Lower lobe of right lung (tissue), 2 donors: ENCODE data around the gene CADM1. TPM values are rescaled to one million over a fixed set of nuclear protein-coding genes. Genes with fewer than 3 reads are reported as not detected.

Experiments used
- ATAC-seq, 2 donors: fragments of 200-7000 bp; cut with Tn5 transposase; one replicate each; pipeline ENCODE4 v1.9.1; 2020 to 2022; ENCODE audit warnings: mild to moderate bottlenecking in 2 of 2, moderate library complexity in 2 of 2
- DNase-seq: peaks from one replicate; pipeline ENCODE4 v3.0.0-alpha.2; 2020
- H3K27ac ChIP-seq: fragments of 200-600 bp; one replicate; pipeline ENCODE4 v1.8.0; 2022
- H3K27me3 ChIP-seq: fragments of 200-600 bp; one replicate; pipeline ENCODE4 v1.8.0; 2022; ENCODE audit warnings: low read depth
- H3K36me3 ChIP-seq: fragments of 200-600 bp; one replicate; pipeline ENCODE4 v1.8.0; 2022; ENCODE audit warnings: mild to moderate bottlenecking
- H3K4me1 ChIP-seq: fragments of 200-600 bp; one replicate; pipeline ENCODE4 v1.8.0; 2022
- H3K4me3 ChIP-seq: fragments of 200-600 bp; one replicate; pipeline ENCODE4 v1.8.0; 2022; ENCODE audit warnings: mild to moderate bottlenecking
- H3K9me3 ChIP-seq: fragments of 200-600 bp; one replicate; pipeline ENCODE4 v1.8.0; 2022
- intact Hi-C: fragments of 100-400 bp; cut with DNase I; formaldehyde crosslinking; loops from one replicate; pipeline ENCODE4 v1.11.0; 2022
- total RNA-seq: library from RNA; stranded (reverse); fragmentation: NEBNext Ultra II Directional; extraction: Animal tissue kit (Norgen Biotek cat#: 25700); gene quantifications from one replicate; pipeline ENCODE4 v1.2.1, GENCODE V29; 2021
- TF ChIP-seq, protein P1 (sequence below): fragments of 200-600 bp; IDR thresholded peaks from one replicate; pipeline ENCODE4 v1.8.0; 2022; ENCODE audit warnings: antibody characterized with exemption, mild to moderate bottlenecking
- donor health status: DM: no; HTN: yes; CAD: no; lungs with severe emphysema.

Gene CADM1
- total RNA-seq, 1 donor from 2014 or later = 149 TPM

DNA sequence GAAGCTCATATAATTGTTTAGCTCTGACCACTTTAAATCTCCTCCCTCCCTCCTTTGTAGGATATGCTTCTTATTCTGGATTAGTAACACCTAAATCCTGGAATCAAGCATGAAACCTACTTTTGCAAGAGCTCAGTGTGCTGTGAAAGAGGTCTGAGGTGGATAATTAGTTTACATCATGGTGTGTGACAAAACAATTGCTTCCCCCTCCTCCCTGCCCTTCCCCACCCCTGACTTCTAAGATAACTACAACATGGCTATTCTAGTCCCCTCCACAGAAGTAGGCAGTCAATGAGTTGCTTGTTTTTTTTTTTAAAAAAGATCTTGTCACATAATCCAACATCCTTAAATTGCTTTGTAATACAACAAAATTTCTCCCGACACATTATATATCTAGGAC lies 314.0 kb downstream of the CADM1 start:
- H3K4me1 ChIP-seq = no peaks in the 10 kb centered on the region
- no peak overlapping the region for H3K4me3 ChIP-seq
- no peak for DNase-seq
- no peaks in the 10 kb centered on the region for H3K9me3 ChIP-seq
- ATAC-seq = no peak
- intact Hi-C loops = no loop called here
- TF ChIP-seq, protein P1, sequence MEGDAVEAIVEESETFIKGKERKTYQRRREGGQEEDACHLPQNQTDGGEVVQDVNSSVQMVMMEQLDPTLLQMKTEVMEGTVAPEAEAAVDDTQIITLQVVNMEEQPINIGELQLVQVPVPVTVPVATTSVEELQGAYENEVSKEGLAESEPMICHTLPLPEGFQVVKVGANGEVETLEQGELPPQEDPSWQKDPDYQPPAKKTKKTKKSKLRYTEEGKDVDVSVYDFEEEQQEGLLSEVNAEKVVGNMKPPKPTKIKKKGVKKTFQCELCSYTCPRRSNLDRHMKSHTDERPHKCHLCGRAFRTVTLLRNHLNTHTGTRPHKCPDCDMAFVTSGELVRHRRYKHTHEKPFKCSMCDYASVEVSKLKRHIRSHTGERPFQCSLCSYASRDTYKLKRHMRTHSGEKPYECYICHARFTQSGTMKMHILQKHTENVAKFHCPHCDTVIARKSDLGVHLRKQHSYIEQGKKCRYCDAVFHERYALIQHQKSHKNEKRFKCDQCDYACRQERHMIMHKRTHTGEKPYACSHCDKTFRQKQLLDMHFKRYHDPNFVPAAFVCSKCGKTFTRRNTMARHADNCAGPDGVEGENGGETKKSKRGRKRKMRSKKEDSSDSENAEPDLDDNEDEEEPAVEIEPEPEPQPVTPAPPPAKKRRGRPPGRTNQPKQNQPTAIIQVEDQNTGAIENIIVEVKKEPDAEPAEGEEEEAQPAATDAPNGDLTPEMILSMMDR = no peak
- H3K27ac ChIP-seq = no peak overlapping the region
- H3K27me3 ChIP-seq = no peaks in the 10 kb centered on the region
- no peaks in the 10 kb centered on the region for H3K36me3 ChIP-seq

DNA sequence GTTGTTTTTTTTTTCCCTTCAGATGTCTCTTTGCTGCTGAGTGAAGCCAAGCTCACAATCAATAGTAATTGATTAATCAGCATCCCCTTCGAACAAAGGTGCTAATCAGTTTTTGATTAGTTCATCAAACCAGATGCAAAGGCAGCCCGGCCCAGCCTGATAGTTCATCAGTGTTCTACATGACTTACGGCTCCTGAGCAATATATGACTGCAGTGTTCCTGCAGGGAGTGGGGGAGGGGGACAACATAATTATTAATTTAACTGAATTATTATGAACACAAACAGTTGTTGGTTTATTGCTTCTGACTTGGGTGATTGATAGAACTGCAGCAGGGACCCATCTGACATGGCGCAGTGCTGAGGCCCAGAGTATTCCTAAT lies 315.3 kb downstream of the CADM1 start:
- ATAC-seq (no peak), DNase-seq (no peak)
- Histone ChIP-seq H3K36me3 (no peaks in the 10 kb centered on the region), H3K4me3 (no peak overlapping the region), H3K27me3 (no peaks in the 10 kb centered on the region), H3K27ac (no peak overlapping the region), H3K4me1 (no peaks in the 10 kb centered on the region), H3K9me3 (no peaks in the 10 kb centered on the region)
- TF ChIP-seq, protein P1 = no peak
- intact Hi-C loops = no loop called here

DNA sequence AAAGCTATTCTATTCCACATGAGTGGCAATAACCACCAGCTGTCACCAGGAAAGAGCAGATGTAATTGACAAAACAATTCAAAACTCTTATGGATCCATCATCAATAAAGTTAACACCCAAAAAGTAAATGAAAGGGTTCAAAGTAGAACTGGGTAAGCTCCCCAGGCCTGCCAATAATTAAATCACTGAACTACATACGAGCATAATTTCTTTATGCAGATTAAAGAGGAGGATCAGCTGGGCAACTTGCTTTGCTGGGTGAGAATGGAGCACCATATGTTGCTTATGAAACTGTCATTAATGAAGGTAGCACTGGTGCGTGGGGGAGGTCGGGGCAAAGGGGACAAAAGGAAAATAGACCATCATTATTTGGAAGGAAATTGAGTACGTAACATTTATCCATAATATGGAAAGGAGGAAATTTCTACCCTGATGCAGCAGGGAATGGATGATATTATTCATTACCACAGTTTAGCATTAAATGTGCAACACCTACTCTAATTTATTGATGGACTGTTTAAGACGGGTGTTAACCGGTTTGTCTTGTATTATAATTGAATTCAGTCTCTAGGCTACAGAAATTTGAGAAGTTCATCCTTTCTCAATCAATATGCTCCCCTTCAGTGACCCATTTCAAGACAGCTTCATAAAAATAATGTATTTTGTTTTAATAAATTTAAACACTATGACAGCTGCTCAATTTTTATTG lies 315.9 kb downstream of the CADM1 start:
- Histone ChIP-seq H3K9me3 (no peaks in the 10 kb centered on the region), H3K27ac (no peak overlapping the region), H3K36me3 (no peaks in the 10 kb centered on the region), H3K4me3 (no peak overlapping the region), H3K4me1 (no peaks in the 10 kb centered on the region), H3K27me3 (no peaks in the 10 kb centered on the region)
- DNase-seq (no peak), ATAC-seq (no peak)
- TF ChIP-seq, protein P1 = no peak
- intact Hi-C loops = no loop called here

DNA sequence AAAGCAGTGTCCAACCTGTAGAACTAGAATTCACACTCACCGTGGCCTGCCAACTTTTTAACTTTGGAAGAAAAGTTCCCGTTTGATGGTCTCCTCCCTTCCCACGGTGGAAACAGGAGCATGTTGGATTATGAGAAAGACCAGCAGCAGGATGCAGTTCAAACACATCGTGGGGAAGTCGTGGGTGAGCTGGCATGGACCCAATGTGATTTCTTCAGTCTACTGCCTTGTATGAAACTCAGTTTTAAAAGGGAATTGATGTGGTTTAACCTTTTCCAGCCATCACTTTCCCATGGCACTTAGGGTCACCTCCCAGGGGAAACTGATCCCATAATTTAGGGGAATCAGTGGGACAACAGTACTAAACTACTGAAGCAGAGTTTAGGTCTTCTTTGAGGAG lies 318.3 kb downstream of the CADM1 start:
- Histone ChIP-seq H3K27ac (no peak overlapping the region), H3K36me3 (no peaks in the 10 kb centered on the region), H3K4me3 (no peak overlapping the region), H3K4me1 (no peaks in the 10 kb centered on the region), H3K27me3 (no peaks in the 10 kb centered on the region), H3K9me3 (no peaks in the 10 kb centered on the region)
- DNase-seq = no peak
- TF ChIP-seq, protein P1 = no peak
- ATAC-seq = no peak
- intact Hi-C loops = no loop called here

DNA sequence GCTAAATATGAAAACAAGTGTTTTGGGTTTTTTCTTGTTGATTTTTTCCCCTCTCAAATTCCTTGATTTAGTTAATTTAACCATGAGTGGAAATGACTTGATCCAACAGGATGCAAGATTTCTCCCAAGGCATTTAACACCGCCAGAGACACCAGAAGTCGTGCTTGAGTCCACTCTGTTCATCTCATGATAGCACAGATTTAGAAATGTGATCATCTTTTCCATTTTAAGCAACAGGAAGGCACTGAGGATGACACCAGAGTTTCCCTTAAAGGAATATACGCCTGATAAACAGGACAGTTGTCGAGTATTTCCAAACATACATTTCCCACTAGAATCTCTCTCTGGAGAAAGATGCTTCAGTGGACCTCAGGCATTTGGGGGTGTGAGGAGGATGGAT lies 318.7 kb downstream of the CADM1 start:
- Histone ChIP-seq H3K27ac (no peak overlapping the region), H3K9me3 (no peaks in the 10 kb centered on the region), H3K27me3 (no peaks in the 10 kb centered on the region), H3K4me1 (no peaks in the 10 kb centered on the region), H3K36me3 (no peaks in the 10 kb centered on the region), H3K4me3 (no peak overlapping the region)
- intact Hi-C loops = no loop called here
- TF ChIP-seq, protein P1 = no peak
- DNase-seq (no peak), ATAC-seq (no peak)
